HG02610 (cell line): ENCODE results near the gene STAM.

Experiments used
- ATAC-seq: cut with Tn5 transposase; IDR thresholded peaks from one replicate; pipeline ENCODE4 v1.9.1; 2021; ENCODE audit warnings: mild to moderate bottlenecking, moderate library complexity; ENCODE audit not compliant: unreplicated experiment

STAM gene

GRCh38 chr10:17758200-17758599 lies 114.2 kb downstream of the STAM start:
- ATAC-seq, result no peak

- no peak for ATAC-seq
These were observed 114.9 kb downstream of the STAM start for GRCh38 chr10:17758896-17759295.

DNA sequence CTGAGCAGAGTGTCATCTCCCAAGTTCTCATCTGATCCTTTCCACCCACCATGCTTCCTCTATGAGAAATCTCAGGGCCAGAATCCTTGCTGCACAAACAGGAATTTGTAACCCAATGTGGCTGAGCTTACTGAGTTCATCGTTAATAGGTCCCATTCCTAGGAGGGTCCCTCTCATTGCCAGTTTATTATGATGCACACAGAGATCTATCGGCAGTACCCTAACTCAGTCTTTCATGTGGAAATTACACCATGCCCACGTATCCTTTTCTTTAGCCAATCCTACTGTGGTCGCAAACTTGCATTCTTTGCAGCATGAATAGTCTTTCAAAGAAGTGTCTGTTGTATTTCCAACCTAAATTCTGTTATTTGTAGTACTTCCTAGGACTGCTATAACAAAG lies 120.2 kb downstream of the STAM start:
- no peak for ATAC-seq

- ATAC-seq, result no peak
These were observed 121.7 kb downstream of the STAM start for GRCh38 chr10:17765602-17766001.
